K562 (cell line): ENCODE data around the gene PALM3. TPM values are rescaled to one million over a fixed set of nuclear protein-coding genes. Genes with fewer than 3 reads are reported as not detected.

ENCODE experiments used
- ARID1B ChIP-seq: fragments of 450-650 bp; IDR thresholded peaks from 2 replicates; pipeline ENCODE4 v1.6.1; 2016; ENCODE audit warnings: antibody characterized with exemption, mild to moderate bottlenecking, inconsistent platforms
- CEBPG ChIP-seq, 3 experiments: fragments of 200-800 bp in 1 of 3; sonication (Bioruptor generic) in 1 of 3; sonication (generic) in 1 of 3; formaldehyde crosslinking in 1 of 3; IDR thresholded peaks in 2 of 3; conservative IDR thresholded peaks in 1 of 3; 2 replicates each; pipeline versions ENCODE4 v1.6.1 to v1.8.0; 2016 to 2022; ENCODE audit warnings: missing compliant biosample characterization in 2 of 3, missing genetic modification characterization in 2 of 3, mild to moderate bottlenecking in 1 of 3, missing genetic modification reagents in 1 of 3
- ERF ChIP-seq: fragments of 450-650 bp; formaldehyde crosslinking; IDR thresholded peaks from 2 replicates; pipeline ENCODE4 v1.4.0; 2020; ENCODE audit warnings: mild to moderate bottlenecking, mixed read lengths
- MEIS2 ChIP-seq: fragments of 450-650 bp; IDR thresholded peaks from 2 replicates; pipeline ENCODE4 v1.6.1; 2014; ENCODE audit warnings: mild to moderate bottlenecking; ENCODE audit not compliant: partially characterized antibody
- MLLT1 ChIP-seq, 2 experiments: fragments of 450-650 bp; IDR thresholded peaks; 2 replicates each; pipeline ENCODE4 v1.6.1; 2016
- MTA2 ChIP-seq: fragments of 450-650 bp; IDR thresholded peaks from 2 replicates; pipeline ENCODE4 v1.6.1; 2016; ENCODE audit warnings: low read depth
- NUFIP1 ChIP-seq: fragments of 450-650 bp; IDR thresholded peaks from 2 replicates; pipeline ENCODE4 v1.6.1; 2018; ENCODE audit not compliant: partially characterized antibody
- PPARD ChIP-seq: fragments of 250-450 bp; sonication (Bioruptor Pico); IDR thresholded peaks from 2 replicates; pipeline ENCODE4 v1.8.0; 2022; ENCODE audit warnings: inconsistent platforms, mild to moderate bottlenecking, moderate library complexity
- RFX5 ChIP-seq: IDR thresholded peaks from 2 replicates; pipeline ENCODE4 v1.6.1; 2011; ENCODE audit warnings: low read depth, mild to moderate bottlenecking, improper control_type of control experiment, low read length
- THAP7 ChIP-seq: fragments of 250-450 bp; sonication (Bioruptor Pico); IDR thresholded peaks from 2 replicates; pipeline ENCODE4 v1.5.0; 2021
- WHSC1 ChIP-seq: IDR thresholded peaks from one replicate; pipeline ENCODE4 v1.6.1; 2012; ENCODE audit warnings: low read length, control low read depth, inconsistent platforms
- ZBTB1 ChIP-seq: sonication (generic); formaldehyde crosslinking; IDR thresholded peaks from 2 replicates; pipeline ENCODE4 v1.8.1; 2023; ENCODE audit warnings: missing genetic modification reagents, low read depth, mild to moderate bottlenecking, borderline replicate concordance
- polyA plus RNA-seq, 8 experiments: library from polyadenylated mRNA; depleted of rRNA in 4 of 8; stranded (reverse) in 5 of 8; unstranded in 3 of 8; fragments of >200 nt; fragmentation: Nextera tagmentation in 2 of 8; fragmentation: Illumina TruSeq in 1 of 8; extraction: Ambion mirVana in 2 of 8; extraction: Trizol in 1 of 8; gene quantifications; 2 replicates each; pipeline versions ENCODE4 v1.2.1 to v1.2.3, GENCODE V29; 2011 to 2014; ENCODE audit warnings: inconsistent platforms in 1 of 8, missing spikeins in 1 of 8
- total RNA-seq, 7 experiments: library from RNA; depleted of rRNA in 6 of 7; stranded (reverse); fragments of >200 nt in 6 of 7; fragmentation: Illumina TruSeq in 2 of 7; extraction: Trizol in 2 of 7; gene quantifications; 2 replicates each; pipeline versions ENCODE4 v1.2.1 to v1.2.3, GENCODE V29; 2011 to 2021; ENCODE audit warnings: low replicate concordance in 1 of 7
- TF ChIP-seq, protein P1 (sequence below): fragments of 450-650 bp; IDR thresholded peaks from 2 replicates; pipeline ENCODE4 v1.6.1; 2014; ENCODE audit warnings: low read depth, mild to moderate bottlenecking, moderate library complexity, borderline replicate concordance
- TF ChIP-seq, protein P2 (sequence below): sonication (generic); formaldehyde crosslinking; IDR thresholded peaks from 2 replicates; pipeline ENCODE4 v1.8.0; 2023; ENCODE audit warnings: mild to moderate bottlenecking, missing genetic modification reagents

Gene PALM3
- total and polyA plus RNA-seq, 9 of the 15 experiments (the other 6 are each of a cell fraction or from before 2014, with no cell fraction given), result 0.07 to 9.3 (median 3.3) TPM

DNA sequence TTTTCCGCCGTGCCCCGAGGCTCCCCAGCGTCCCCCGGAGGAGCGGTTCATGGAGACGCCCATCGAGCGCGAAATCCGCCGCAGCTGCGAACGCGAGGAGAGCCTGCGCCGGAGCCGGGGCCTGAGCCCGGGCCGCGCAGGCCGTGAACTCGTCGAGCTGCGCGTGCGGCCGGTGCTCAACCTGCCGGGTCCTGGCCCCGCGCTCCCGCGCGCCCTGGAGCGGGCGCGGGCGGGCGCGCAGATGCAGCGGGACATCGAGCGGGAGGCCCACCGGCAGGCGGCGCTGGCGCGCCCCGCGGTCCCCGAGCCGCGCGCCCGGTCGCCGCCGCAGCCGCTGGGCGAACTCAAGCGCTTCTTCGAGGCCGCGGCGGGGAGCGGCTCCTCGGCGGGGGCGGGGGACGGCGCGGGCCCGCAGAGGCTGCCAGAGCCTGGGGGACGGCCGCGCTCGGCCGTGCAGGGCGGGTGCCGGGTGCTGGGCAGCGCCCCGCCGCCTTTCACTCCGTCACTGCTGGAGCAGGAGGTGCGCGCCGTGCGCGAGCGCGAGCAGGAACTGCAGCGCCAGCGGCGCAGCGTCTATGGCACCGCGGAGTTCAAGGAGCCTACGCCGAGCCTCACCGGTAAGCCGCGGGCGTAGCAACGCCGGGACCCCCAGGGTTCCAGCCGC, 11.5 kb upstream of the PALM3 start (continued):
- TF ChIP-seq RFX5 (no peak), MLLT1 (IDR thresholded peaks at IDR 0.05) (no peak), CEBPG (CRISPR knock-in tag; IDR thresholded peaks at IDR 0.05) (no peak), CEBPG (tag; conservative IDR thresholded peaks at IDR 0.05 in 1 of 2, IDR thresholded peaks at IDR 0.05 in 1 of 2) (no peak; a peak in 1 of 4 replicates), MEIS2 (no peak), THAP7 (no peak), MTA2 (no peak), ZBTB1 (CRISPR knock-in tag) (peak; percentile 75; the same call in 1 of the 2 replicates), WHSC1 (no peak), PPARD (no peak), NUFIP1 (no peak), ERF (CRISPR knock-in tag) (0 out of 2 replicates have a peak, but pooled peaks have one; percentile 57), ARID1B (no peak)
- TF ChIP-seq, protein P1, sequence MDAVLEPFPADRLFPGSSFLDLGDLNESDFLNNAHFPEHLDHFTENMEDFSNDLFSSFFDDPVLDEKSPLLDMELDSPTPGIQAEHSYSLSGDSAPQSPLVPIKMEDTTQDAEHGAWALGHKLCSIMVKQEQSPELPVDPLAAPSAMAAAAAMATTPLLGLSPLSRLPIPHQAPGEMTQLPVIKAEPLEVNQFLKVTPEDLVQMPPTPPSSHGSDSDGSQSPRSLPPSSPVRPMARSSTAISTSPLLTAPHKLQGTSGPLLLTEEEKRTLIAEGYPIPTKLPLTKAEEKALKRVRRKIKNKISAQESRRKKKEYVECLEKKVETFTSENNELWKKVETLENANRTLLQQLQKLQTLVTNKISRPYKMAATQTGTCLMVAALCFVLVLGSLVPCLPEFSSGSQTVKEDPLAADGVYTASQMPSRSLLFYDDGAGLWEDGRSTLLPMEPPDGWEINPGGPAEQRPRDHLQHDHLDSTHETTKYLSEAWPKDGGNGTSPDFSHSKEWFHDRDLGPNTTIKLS, result no peak
- TF ChIP-seq, protein P2, sequence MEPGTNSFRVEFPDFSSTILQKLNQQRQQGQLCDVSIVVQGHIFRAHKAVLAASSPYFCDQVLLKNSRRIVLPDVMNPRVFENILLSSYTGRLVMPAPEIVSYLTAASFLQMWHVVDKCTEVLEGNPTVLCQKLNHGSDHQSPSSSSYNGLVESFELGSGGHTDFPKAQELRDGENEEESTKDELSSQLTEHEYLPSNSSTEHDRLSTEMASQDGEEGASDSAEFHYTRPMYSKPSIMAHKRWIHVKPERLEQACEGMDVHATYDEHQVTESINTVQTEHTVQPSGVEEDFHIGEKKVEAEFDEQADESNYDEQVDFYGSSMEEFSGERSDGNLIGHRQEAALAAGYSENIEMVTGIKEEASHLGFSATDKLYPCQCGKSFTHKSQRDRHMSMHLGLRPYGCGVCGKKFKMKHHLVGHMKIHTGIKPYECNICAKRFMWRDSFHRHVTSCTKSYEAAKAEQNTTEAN, result no peak
